Stomach smooth muscle (tissue), 2 donors: ENCODE results near the gene KSR1.
"Not testable (repeated sequence)": the region's sequence is repeated elsewhere in the genome, so short reads cannot be mapped to it uniquely, and the experiment has no call there.

Source experiments
- H3K27ac ChIP-seq: one replicate; pipeline ENCODE4 v1.7.0; 2013; ENCODE audit warnings: mild to moderate bottlenecking, low read length, inconsistent platforms
- H3K27me3 ChIP-seq, 2 donors: one replicate each; pipeline ENCODE4 v1.7.0; 2013; ENCODE audit warnings: low read length in 2 of 2; ENCODE audit not compliant: insufficient read depth in 2 of 2, control insufficient read depth in 1 of 2
- H3K36me3 ChIP-seq, 2 donors: one replicate each; pipeline ENCODE4 v1.7.0; 2013; ENCODE audit warnings: low read length in 2 of 2; ENCODE audit not compliant: control insufficient read depth in 2 of 2, insufficient read depth in 2 of 2
- H3K4me1 ChIP-seq: one replicate; pipeline ENCODE4 v1.7.0; 2013; ENCODE audit warnings: low read length; ENCODE audit not compliant: control insufficient read depth, insufficient read depth
- H3K4me3 ChIP-seq, 2 donors: one replicate each; pipeline ENCODE4 v1.7.0; 2013; ENCODE audit warnings: low read length in 2 of 2
- H3K9ac ChIP-seq, 2 donors: one replicate each; pipeline ENCODE4 v1.7.0; 2013; ENCODE audit warnings: low read length in 2 of 2, mild to moderate bottlenecking in 1 of 2
- H3K9me3 ChIP-seq, 2 donors: one replicate each; pipeline ENCODE4 v1.7.0; 2013; ENCODE audit warnings: low read length in 2 of 2; ENCODE audit not compliant: control insufficient read depth in 2 of 2
- donor health status: healthy.
- donor health status: Pancreatic carcinoma.

Gene KSR1

GRCh38 chr17:27426471-27426870 is 29.8 kb upstream of the KSR1 start:
- H3K4me3 ChIP-seq, H3K9me3 ChIP-seq, H3K27ac ChIP-seq, H3K27me3 ChIP-seq, H3K4me1 ChIP-seq, H3K9ac ChIP-seq, H3K36me3 ChIP-seq: not testable (repeated sequence)

DNA sequence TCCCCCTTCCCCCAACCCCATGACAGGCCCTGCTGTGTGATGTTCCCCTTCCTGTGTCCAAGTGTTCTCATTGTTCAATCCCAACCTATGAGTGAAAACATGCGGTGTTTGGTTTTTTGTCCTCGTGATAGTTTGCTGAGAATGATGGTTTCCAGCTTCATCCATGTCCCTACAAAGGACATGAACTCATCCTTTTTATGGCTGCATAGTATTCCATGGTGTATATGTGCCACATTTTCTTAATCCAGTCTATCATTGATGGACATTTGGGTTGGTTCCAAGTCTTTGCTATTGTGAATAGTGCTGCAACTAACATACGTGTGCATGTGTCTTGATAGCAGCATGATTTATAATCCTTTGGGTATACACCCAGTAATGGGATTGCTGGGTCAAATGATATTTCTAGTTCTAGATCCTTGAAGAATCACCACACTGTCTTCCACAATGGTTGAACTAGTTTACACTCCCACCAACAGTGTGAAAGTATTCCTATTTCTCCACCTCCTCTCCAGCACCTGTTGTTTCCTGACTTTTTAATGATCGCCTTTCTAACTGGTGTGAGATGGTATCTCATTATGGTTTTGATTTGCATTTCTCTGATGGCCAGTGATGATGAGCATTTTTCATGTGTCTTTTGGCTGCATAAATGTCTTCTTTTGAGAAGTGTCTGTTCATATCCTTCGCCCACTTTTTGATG is 28.9 kb upstream of the KSR1 start:
- not testable (repeated sequence) for H3K4me1 ChIP-seq, H3K27ac ChIP-seq, H3K9me3 ChIP-seq, H3K27me3 ChIP-seq, H3K4me3 ChIP-seq, H3K36me3 ChIP-seq, H3K9ac ChIP-seq

DNA sequence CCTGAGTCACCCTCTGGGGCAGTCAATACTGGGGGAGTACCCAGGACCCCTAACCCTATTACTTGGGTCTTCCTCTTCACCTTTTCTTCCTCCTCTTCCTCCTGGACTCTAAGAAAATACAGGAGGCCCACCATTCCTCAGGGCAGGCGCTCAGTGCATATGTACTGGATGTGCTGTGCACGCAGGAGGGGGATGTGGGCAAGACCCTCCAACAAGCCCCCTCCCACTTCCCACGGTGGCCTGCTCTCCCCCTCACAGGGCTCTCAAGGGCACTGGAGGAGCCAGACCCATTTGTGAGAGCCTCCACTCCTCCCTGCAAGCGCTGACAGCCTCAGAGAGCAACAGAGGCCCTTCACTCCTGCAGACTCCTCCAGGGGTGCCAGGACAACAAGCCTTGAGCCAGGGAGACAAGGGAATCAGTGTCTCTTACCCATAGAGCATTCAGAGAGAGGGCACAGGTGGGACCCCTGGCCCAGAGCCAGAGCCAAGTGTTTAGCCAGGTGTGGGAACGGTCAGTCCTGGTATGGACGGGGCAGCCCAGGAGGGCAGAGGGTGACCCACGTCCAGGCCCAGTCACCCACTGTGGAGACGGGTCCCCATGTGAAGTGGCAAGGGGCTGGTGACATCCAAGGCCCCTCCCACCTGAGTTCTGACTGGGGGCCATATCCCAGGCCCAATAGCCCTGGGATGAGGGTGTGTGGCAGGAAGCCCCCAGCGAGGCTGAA is 27.3 kb upstream of the KSR1 start:
- no peak overlapping the region for H3K9ac ChIP-seq
- H3K9me3 ChIP-seq: no peaks in the 10 kb centered on the region

DNA sequence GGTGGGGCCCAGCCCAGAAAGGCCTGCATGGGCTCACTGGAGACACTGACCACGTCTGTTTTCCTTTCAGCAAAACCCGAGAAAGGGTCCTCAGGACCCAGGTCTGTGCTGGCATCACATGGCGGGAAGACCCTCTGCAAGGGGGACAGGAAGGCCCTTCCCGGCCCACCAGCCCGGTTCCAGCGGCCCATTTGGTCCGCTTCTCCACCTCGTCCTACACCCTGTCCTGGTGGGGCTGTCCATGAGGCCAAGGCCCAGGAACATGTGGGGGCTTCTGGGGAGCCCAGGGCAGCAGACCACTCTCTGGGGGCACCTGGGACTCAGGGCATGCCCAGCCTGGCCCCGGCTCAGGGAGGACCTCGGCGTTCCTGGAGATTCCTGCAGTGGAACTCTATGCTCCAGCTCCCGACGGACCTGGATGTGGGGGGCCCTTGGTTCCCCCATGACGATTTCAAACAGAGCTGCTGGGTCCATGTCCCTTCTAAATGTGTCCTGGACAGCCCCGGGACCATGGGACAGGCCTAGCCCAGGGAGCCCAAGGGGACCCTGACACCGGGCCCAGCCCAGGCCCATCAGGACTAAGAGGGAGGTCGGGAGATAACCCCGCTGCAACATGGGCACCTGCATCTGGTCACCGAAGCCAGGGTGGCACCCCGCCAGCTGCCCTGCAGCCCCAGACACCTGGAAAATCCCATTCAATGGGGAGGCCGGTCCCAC is 26.4 kb upstream of the KSR1 start:
- H3K4me3 ChIP-seq: no peak overlapping the region
- H3K9me3 ChIP-seq: no peaks in the 10 kb centered on the region
- no peaks in the 10 kb centered on the region for H3K27me3 ChIP-seq
- H3K27ac ChIP-seq: no peak overlapping the region
- H3K36me3 ChIP-seq: no peaks in the 10 kb centered on the region
- no peaks in the 10 kb centered on the region for H3K4me1 ChIP-seq
- H3K9ac ChIP-seq: no peak overlapping the region

More for the DNA sequence above, 27.3 kb upstream of the KSR1 start:
- Histone ChIP-seq H3K36me3 (no peaks in the 10 kb centered on the region), H3K27me3 (no peaks in the 10 kb centered on the region), H3K27ac (no peak overlapping the region), H3K4me3 (no peak overlapping the region), H3K4me1 (no peaks in the 10 kb centered on the region)

DNA sequence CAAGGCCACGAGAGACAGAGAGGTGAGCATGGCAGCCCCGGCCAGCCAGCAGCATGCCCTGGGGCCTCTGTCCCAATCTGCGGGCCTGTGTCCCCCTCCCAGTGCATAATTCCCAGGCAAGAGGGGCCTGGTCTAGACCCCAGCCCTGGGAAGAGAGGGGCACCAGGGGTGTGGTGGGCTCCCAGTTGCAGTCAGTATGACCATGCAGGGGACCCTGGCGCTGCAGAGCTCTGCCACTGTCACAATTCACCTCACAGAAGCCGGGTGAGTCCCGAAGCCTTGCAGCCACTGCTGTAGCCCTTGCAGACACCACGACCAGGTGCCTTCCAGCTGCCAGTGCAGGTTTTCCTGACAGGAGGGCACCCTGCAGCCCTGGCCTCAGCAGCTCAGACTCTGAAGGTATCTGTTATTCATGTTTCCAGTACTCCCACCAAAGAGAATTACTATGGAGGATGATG is 25.8 kb upstream of the KSR1 start:
- H3K36me3 ChIP-seq: no peaks in the 10 kb centered on the region
- H3K9me3 ChIP-seq: no peaks in the 10 kb centered on the region
- H3K4me1 ChIP-seq: no peaks in the 10 kb centered on the region
- no peak overlapping the region for H3K27ac ChIP-seq
- no peak overlapping the region for H3K4me3 ChIP-seq
- no peak overlapping the region for H3K9ac ChIP-seq
- no peaks in the 10 kb centered on the region for H3K27me3 ChIP-seq

- no peaks in the 10 kb centered on the region for H3K27me3 ChIP-seq
- H3K4me3 ChIP-seq: no peak overlapping the region
- H3K27ac ChIP-seq: no peak overlapping the region
- no peak overlapping the region for H3K9ac ChIP-seq
- no peaks in the 10 kb centered on the region for H3K9me3 ChIP-seq
- no peaks in the 10 kb centered on the region for H3K36me3 ChIP-seq
- no peaks in the 10 kb centered on the region for H3K4me1 ChIP-seq
These were observed 25.3 kb upstream of the KSR1 start for GRCh38 chr17:27430882-27431491.

DNA sequence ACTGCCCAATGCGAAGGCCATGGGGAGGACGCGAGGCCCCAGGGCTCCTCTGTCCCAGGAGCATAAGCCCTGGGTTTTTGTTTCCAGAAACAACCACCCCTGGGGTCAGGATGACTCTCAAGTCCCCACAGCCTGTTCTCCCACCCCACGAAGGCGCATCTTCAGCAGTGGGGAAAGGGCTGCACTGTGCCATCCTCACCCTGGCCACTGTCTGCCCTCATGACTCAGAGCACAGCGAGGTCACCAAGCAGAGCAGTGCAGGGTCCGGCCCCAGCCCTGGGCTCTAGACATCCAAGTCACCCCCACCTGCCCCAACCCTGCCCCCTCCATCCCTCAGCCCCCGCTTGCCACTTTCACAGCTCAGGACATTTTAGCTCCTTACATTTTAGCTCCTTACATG is 22.7 kb upstream of the KSR1 start:
- Histone ChIP-seq H3K27me3 (no peaks in the 10 kb centered on the region), H3K36me3 (no peaks in the 10 kb centered on the region), H3K9me3 (no peaks in the 10 kb centered on the region), H3K27ac (no peak overlapping the region), H3K9ac (no peak overlapping the region), H3K4me1 (no peaks in the 10 kb centered on the region), H3K4me3 (no peak overlapping the region)

GRCh38 chr17:27435431-27436070 is 20.7 kb upstream of the KSR1 start:
- H3K27ac ChIP-seq, H3K9ac ChIP-seq, H3K36me3 ChIP-seq, H3K9me3 ChIP-seq, H3K27me3 ChIP-seq, H3K4me1 ChIP-seq, H3K4me3 ChIP-seq: not testable (repeated sequence)

DNA sequence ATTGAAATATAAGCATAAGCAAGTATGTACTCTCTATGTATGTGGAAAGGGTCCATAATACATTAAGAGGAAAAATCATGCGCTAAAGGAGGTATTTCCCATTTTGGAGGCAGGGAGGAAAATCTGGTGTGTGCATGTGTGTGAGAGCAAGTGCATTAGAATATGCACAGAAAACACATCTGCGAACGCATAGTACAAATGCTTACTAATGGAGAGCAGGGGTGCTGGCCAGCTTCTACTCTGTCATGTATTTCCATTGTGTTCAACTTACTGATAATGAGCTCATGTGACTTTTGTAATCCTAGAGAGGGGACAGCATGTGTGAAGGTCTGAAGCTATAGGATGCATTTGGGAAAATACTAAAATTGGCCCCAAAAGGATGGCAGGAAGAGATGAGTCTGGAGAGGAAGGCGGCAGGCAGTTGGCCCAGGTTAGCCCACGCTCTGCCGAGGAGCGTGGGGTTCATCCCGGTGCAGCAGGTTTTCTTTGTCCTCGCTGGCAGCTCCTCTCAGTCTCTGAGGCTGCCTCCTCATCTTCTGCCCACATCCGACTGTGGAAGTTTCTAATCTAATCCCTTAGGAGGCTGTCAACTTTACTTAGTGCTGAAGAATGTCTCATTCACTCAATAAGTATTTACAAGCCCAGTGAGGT is 17.8 kb upstream of the KSR1 start:
- Histone ChIP-seq H3K4me1 (no peaks in the 10 kb centered on the region), H3K27me3 (no peaks in the 10 kb centered on the region), H3K9me3 (no peaks in the 10 kb centered on the region), H3K27ac (no peak overlapping the region), H3K9ac (no peak overlapping the region), H3K4me3 (no peak overlapping the region), H3K36me3 (no peaks in the 10 kb centered on the region)

GRCh38 chr17:27439342-27439741 is 16.9 kb upstream of the KSR1 start:
- H3K4me1 ChIP-seq: no peaks in the 10 kb centered on the region
- H3K4me3 ChIP-seq: no peak overlapping the region
- H3K9ac ChIP-seq: no peak overlapping the region
- H3K36me3 ChIP-seq: no peaks in the 10 kb centered on the region
- H3K9me3 ChIP-seq: no peaks in the 10 kb centered on the region
- H3K27me3 ChIP-seq: no peaks in the 10 kb centered on the region
- H3K27ac ChIP-seq: no peak overlapping the region
